ENCODE measurements around the gene SH3TC1. TPM values are rescaled to one million over a fixed set of nuclear protein-coding genes. Genes with fewer than 3 reads are reported as not detected.

Gene SH3TC1
- total RNA-seq, 6 donors from 2014 or later, result 34.1 to 193 (median 81.4) TPM

- 74 to 86% methylated on average over 10 to 18 of the region's 19 CpGs for WGBS, 2 donors
- H3K27me3 ChIP-seq, result no peaks in the 10 kb centered on the region
- peak overlapping the region in 1 of 4 donors; percentile 55 for H3K27ac ChIP-seq
- ATAC-seq (ENCODE audit: low FRiP score in 2 of 2), result peak; percentile 45 to 67
- no peak overlapping the region for H3K4me3 ChIP-seq
- H3K36me3 ChIP-seq, result no peaks in the 10 kb centered on the region
- no peaks in the 10 kb centered on the region for H3K9me3 ChIP-seq
- no peak for TF ChIP-seq CTCF (IDR thresholded peaks at IDR 0.05)
- no peak for TF ChIP-seq POLR2A (IDR thresholded peaks at IDR 0.05)
- no peak for TF ChIP-seq POLR2AphosphoS5 (IDR thresholded peaks at IDR 0.05)
- no peak for TF ChIP-seq EP300 (IDR thresholded peaks at IDR 0.05)
- peaks cover 5 to 20% (median 10%) of the 10 kb centered on the region in 4 donors for H3K4me1 ChIP-seq
- DNase-seq, result peak in 1 of 2 donors; percentile 90
These were observed 82.5 kb downstream of the SH3TC1 start for GRCh38 chr4:8281519-8282133.

GRCh38 chr4:8282134-8282641 lies 83.1 kb downstream of the SH3TC1 start:
- ATAC-seq (ENCODE audit: low FRiP score in 2 of 2) (no peak), DNase-seq (no peak)
- H3K27ac ChIP-seq, result peak overlapping the region in 1 of 4 donors; percentile 55
- no peaks in the 10 kb centered on the region for H3K27me3 ChIP-seq
- 90 to 92% methylated on average over 11 to 13 of the region's 14 CpGs for WGBS, 2 donors
- no peak overlapping the region for H3K4me3 ChIP-seq
- TF ChIP-seq EP300 (IDR thresholded peaks at IDR 0.05) (no peak), POLR2AphosphoS5 (IDR thresholded peaks at IDR 0.05) (no peak), CTCF (IDR thresholded peaks at IDR 0.05) (no peak), POLR2A (IDR thresholded peaks at IDR 0.05) (no peak)
- peaks cover 3 to 15% (median 7%) of the 10 kb centered on the region in 4 donors for H3K4me1 ChIP-seq
- H3K9me3 ChIP-seq, result no peaks in the 10 kb centered on the region
- no peaks in the 10 kb centered on the region for H3K36me3 ChIP-seq

GRCh38 chr4:8282742-8283141 lies 83.7 kb downstream of the SH3TC1 start:
- Histone ChIP-seq H3K9me3 (no peaks in the 10 kb centered on the region), H3K4me3 (no peak overlapping the region), H3K4me1 (peaks cover 3 to 15% (median 6%) of the 10 kb centered on the region in 4 donors), H3K36me3 (no peaks in the 10 kb centered on the region), H3K27me3 (no peaks in the 10 kb centered on the region), H3K27ac (no peak overlapping the region)
- peak in 1 of 2 donors; percentile 62 for DNase-seq
- 87 to 92% methylated on average over 14 of the region's 14 CpGs for WGBS, 2 donors
- no peak for ATAC-seq (ENCODE audit: low FRiP score in 2 of 2)
- TF ChIP-seq CTCF (IDR thresholded peaks at IDR 0.05) (no peak), EP300 (IDR thresholded peaks at IDR 0.05) (no peak), POLR2AphosphoS5 (IDR thresholded peaks at IDR 0.05) (no peak), POLR2A (IDR thresholded peaks at IDR 0.05) (no peak)

- Histone ChIP-seq H3K36me3 (no peaks in the 10 kb centered on the region), H3K9me3 (no peaks in the 10 kb centered on the region), H3K27ac (no peak overlapping the region), H3K4me1 (peaks cover 3 to 11% (median 6%) of the 10 kb centered on the region in 4 donors), H3K27me3 (no peaks in the 10 kb centered on the region), H3K4me3 (no peak overlapping the region)
- WGBS, 2 donors, result 72% methylated on average over 10 of the region's 10 CpGs
- TF ChIP-seq EP300 (IDR thresholded peaks at IDR 0.05) (no peak), POLR2A (IDR thresholded peaks at IDR 0.05) (no peak), POLR2AphosphoS5 (IDR thresholded peaks at IDR 0.05) (no peak), CTCF (IDR thresholded peaks at IDR 0.05) (no peak)
- ATAC-seq (ENCODE audit: low FRiP score in 2 of 2), result no peak
- DNase-seq, result no peak
These were observed 84.1 kb downstream of the SH3TC1 start for GRCh38 chr4:8283161-8283560.
